H1 (cell line): ENCODE results near the gene GRSF1.
"Not testable (repeated sequence)": the region's sequence is repeated elsewhere in the genome, so short reads cannot be mapped to it uniquely, and the experiment has no call there.

Experiments used
- CEBPB ChIP-seq: IDR thresholded peaks from 2 replicates; pipeline ENCODE4 v1.6.1; 2012; ENCODE audit warnings: low read depth, low read length
- CREB1 ChIP-seq: IDR thresholded peaks from 2 replicates; pipeline ENCODE4 v1.6.1; 2012; ENCODE audit warnings: inconsistent platforms
- EZH2 ChIP-seq: fragments of 200-600 bp; sonication (generic); IDR thresholded peaks from 2 replicates; pipeline ENCODE4 v1.7.1; 2012; ENCODE audit warnings: low read depth, mild to moderate bottlenecking, moderate library complexity, low read length, inconsistent platforms; ENCODE audit not compliant: severe bottlenecking
- RAD21 ChIP-seq, 2 experiments: IDR thresholded peaks in 1 of 2; conservative IDR thresholded peaks in 1 of 2; 2 replicates each; pipeline ENCODE4 v1.6.1; 2011; ENCODE audit warnings: low read depth in 2 of 2, low read length in 2 of 2, improper control_type of control experiment in 1 of 2, inconsistent platforms in 1 of 2, mild to moderate bottlenecking in 1 of 2, moderate library complexity in 1 of 2
- SIN3A ChIP-seq, 2 experiments: IDR thresholded peaks in 1 of 2; conservative IDR thresholded peaks in 1 of 2; 2 replicates each; pipeline ENCODE4 v1.6.1; 2011 to 2012; ENCODE audit warnings: low read length in 2 of 2, improper control_type of control experiment in 1 of 2, low read depth in 1 of 2, mild to moderate bottlenecking in 1 of 2
- TF ChIP-seq, protein P1 (sequence below), 3 experiments: IDR thresholded peaks; 1 replicate in 2 of 3; 2 replicates in 1 of 3; pipeline versions ENCODE4 v1.5.1 to v1.6.1; 2011; ENCODE audit warnings: low read length in 3 of 3, mild to moderate bottlenecking in 3 of 3, inconsistent platforms in 2 of 3, low read depth in 1 of 3, moderate library complexity in 1 of 3; ENCODE audit not compliant: insufficient read depth in 1 of 3; ENCODE audit errors: control extremely low read depth in 1 of 3

DNA sequence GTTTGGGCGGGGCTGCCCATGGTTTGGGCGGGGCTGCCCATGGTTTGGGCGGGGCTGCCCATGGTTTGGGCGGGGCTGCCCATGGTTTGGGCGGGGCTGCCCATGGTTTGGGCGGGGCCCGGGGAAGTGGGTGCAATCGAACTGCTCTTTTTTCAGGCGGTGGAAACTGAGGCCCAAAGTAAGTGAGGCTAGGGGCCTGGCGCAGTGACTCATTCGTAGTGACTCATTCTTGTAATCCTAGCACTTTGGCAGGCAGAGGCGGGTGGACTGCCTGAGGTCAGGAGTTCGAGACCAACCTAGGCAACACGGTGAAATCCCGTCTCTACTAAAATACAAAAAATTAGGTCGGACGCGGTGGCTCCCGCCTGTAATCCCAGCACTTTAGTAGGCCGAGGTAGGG lies 447 bp upstream of the GRSF1 start:
- not testable (repeated sequence) for TF ChIP-seq SIN3A (conservative IDR thresholded peaks at IDR 0.05 in 1 of 2, IDR thresholded peaks at IDR 0.05 in 1 of 2; ENCODE audit: low read depth in 1 of 2, low read length in 2 of 2); EZH2; CREB1; RAD21 (IDR thresholded peaks at IDR 0.05 in 1 of 2, conservative IDR thresholded peaks at IDR 0.05 in 1 of 2; ENCODE audit: low read depth in 2 of 2, low read length in 2 of 2); CEBPB
- TF ChIP-seq, protein P1, sequence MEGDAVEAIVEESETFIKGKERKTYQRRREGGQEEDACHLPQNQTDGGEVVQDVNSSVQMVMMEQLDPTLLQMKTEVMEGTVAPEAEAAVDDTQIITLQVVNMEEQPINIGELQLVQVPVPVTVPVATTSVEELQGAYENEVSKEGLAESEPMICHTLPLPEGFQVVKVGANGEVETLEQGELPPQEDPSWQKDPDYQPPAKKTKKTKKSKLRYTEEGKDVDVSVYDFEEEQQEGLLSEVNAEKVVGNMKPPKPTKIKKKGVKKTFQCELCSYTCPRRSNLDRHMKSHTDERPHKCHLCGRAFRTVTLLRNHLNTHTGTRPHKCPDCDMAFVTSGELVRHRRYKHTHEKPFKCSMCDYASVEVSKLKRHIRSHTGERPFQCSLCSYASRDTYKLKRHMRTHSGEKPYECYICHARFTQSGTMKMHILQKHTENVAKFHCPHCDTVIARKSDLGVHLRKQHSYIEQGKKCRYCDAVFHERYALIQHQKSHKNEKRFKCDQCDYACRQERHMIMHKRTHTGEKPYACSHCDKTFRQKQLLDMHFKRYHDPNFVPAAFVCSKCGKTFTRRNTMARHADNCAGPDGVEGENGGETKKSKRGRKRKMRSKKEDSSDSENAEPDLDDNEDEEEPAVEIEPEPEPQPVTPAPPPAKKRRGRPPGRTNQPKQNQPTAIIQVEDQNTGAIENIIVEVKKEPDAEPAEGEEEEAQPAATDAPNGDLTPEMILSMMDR (IDR thresholded peaks at IDR 0.05; ENCODE audit: control extremely low read depth in 1 of 3, insufficient read depth in 1 of 3, low read depth in 1 of 3, low read length in 3 of 3) = not testable (repeated sequence)
